Measurements from ENCODE around the gene CNDP1.

CNDP1 gene

DNA sequence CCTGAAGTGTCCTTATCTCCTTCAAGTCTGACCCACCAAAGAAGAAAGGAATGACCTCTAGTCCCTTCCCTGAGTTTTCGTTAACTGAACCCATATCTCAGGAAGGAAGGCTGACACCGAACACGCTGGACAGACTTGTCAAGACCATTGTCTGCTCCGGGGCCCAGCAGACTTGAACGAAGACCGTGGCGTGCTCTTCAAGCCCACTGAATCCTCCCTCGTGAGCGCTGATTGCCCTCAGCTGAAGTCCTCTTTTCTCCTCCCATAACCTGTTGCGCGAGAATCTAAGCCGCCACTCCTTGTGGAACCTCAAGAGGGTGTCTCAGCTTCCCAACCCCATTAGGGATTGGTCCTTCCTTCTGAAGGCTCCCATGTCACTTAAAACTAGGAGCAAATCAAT lies 634 bp upstream of the CNDP1 start:
- no peak for TF ChIP-seq ZNF274 (IDR thresholded peaks at IDR 0.05; ENCODE audit: low read depth, low read length)

DNA sequence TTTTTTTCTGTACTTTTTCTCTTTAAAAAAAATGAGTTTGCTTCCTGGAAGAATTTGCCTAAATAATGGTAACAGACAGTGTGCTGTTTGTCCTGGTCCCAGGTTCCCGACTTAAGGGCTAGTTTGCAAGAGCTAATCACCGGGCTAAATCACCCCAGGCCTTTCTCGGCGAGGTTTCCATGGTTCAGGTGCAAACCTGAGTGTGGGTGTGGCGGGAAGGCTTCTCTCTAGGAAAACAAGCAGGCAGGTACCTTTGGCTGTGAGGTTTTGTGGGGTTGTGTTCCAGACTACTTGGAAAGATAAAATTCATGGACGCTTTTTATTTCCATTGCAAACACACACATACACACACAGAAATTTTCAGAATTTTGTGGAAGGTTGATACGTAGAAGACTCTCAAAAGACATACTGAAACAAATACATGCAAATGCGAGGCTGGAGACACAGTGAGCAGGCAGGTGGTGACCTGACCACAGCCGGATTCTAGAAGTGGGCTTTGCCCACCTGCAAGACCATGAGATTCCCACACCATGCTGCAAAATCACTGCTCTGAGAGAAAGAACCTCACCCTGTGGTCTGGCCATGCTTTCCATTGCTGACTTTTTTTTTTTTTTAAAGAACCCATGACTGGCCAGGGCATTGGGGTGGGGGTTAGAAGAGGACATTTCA lies 815 bp downstream of the CNDP1 start:
- no peak for TF ChIP-seq ZNF274 (IDR thresholded peaks at IDR 0.05; ENCODE audit: low read depth, low read length)
- H3K4me3 ChIP-seq (ENCODE audit: low read length): no peak overlapping the region

More for the DNA sequence above, 634 bp upstream of the CNDP1 start:
- no peak overlapping the region for H3K4me3 ChIP-seq (ENCODE audit: low read length)

DNA sequence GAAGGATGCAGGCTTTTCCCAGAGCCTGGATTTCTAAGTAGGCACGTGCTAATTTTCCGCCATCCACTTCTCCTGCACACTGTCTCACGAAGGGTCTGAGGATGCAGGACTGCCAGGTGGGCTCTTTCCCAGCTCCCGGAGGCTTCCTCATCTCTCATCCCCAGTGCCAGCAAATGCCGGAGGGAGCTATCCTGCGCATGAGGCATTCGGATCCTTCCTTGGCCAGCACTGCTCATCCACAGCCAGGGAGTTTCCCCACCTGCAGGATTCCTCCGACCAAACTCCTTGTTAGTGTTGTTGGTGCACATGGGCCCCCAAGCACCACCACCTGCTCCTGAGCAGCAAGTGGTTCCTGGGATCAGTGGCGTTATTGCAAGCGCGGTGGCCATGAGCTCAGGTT lies 5.0 kb downstream of the CNDP1 start:
- TF ChIP-seq ZNF274 (IDR thresholded peaks at IDR 0.05; ENCODE audit: low read depth, low read length): no peak
- no peak overlapping the region for H3K4me3 ChIP-seq (ENCODE audit: low read length)

DNA sequence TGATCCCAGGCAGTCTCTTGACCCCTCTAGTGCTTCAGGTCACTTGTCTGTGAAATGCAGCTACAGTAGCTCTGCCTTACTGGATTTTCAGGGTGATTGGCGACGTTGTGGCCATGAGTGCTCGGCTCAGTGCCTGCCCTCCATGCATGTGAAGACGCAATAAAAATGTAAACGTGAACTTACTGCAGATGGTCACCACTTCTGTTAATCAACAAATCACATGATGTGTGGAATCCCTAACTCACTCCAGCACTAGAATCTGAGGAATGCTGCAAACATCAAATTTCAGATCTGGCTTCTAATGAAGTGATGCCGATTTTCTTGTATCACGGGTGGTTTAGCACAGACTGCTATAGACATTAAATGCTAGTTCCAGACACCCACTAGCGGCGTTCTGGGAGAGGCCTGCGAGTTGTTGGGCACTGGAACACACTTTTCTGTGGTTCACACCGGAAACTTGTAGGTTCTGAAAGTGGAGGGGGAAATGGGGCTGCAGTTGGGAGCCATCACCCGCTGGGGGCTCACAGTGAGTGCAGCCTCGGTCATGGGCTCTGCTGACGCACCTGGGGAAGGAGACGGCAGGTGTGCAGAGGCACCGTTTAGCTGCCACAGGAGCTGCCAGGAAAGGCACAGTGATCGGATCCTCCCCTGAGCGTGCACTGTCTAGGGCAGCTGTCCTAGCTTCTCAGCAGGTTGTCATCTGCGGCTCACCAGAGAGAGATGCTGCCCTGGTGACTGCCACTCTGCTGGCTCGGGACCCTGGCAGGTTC lies 6.5 kb downstream of the CNDP1 start:
- no peak for TF ChIP-seq ZNF274 (IDR thresholded peaks at IDR 0.05; ENCODE audit: low read depth, low read length)

DNA sequence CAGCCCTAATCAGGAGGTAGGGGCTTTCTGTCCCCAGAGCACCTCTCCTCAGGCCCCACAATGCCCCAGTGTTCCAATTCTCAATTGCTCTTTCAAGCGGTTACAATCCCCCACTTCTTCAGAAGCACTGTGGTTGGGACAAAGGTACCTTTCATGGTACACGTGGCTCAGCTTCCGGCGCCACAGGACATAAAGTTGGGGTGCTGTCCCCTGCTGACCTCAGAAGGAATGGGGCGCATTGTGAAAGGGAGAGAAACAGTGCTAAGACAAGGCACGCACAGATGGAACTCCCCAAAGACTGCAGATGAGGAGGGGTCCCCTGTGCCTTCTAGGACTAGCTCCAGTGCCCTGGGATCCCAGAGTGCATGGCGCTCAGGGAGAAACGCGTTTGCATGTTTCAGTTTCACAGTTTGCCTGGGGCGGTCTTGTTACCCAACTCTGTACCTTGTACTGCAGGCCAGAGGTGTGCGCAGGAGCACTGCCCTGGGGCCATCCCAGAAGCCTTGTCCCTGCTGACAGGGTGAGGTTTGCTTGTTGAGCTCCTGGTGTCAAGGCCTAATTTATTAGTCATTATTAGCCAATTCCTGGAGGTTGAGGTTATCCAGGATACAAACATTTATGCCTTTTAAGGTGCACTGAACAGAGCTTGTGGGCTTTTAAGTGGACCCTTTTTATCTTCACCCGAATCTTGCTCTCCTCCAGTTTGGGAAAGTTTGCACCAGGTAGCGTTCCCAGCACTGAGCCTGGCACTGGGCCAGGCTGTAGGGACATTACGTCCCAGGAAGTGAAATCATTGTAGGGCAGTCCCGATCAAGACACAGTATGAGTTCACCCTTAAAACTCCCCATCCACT lies 7.6 kb downstream of the CNDP1 start:
- no peak for TF ChIP-seq ZNF274 (IDR thresholded peaks at IDR 0.05; ENCODE audit: low read depth, low read length)
- H3K4me3 ChIP-seq (ENCODE audit: low read length): no peak overlapping the region

More for the DNA sequence above, 6.5 kb downstream of the CNDP1 start:
- H3K4me3 ChIP-seq (ENCODE audit: low read length): no peak overlapping the region

DNA sequence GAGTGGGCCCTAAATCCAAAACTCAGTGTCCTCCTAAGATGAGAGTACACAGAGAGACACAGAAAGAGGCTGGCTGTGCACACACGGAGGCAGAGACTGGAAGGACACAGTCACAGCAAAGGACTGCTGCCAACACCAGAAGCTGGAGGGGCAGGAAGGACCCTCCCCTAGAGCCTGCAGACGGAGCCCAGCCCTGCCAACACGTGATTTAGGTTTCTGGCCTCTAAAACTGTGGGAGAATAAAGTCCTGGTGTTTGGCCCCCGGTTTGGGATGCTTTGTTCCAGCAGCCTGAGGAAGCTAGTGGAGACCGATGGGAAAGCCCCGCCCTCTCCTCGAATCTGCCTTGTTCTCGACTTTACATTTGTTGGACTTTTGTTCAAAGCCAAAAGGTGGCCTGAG lies 10.6 kb downstream of the CNDP1 start:
- no peak for TF ChIP-seq ZNF274 (IDR thresholded peaks at IDR 0.05; ENCODE audit: low read depth, low read length)
- no peak overlapping the region for H3K4me3 ChIP-seq (ENCODE audit: low read length)

DNA sequence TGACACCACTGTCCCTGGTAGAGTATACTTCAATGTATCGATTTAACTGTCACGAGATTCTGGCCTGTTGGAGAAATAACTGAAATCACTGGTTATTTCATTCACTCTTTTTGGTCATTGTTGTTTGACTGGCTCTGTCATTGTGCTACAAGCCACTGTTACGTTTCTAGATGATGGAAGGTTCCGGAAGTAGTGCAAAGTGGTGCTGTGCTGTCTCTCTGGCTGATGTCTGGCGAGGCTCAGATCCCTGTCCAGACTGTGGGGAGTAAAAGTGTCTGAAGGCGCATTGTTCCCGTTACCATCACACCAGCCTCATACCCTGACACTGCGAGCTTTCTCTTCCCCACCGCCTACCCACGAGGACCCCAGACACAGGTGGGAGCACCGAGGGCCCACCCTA lies 11.7 kb downstream of the CNDP1 start:
- no peak for TF ChIP-seq ZNF274 (IDR thresholded peaks at IDR 0.05; ENCODE audit: low read depth, low read length)
- no peak overlapping the region for H3K4me3 ChIP-seq (ENCODE audit: low read length)

DNA sequence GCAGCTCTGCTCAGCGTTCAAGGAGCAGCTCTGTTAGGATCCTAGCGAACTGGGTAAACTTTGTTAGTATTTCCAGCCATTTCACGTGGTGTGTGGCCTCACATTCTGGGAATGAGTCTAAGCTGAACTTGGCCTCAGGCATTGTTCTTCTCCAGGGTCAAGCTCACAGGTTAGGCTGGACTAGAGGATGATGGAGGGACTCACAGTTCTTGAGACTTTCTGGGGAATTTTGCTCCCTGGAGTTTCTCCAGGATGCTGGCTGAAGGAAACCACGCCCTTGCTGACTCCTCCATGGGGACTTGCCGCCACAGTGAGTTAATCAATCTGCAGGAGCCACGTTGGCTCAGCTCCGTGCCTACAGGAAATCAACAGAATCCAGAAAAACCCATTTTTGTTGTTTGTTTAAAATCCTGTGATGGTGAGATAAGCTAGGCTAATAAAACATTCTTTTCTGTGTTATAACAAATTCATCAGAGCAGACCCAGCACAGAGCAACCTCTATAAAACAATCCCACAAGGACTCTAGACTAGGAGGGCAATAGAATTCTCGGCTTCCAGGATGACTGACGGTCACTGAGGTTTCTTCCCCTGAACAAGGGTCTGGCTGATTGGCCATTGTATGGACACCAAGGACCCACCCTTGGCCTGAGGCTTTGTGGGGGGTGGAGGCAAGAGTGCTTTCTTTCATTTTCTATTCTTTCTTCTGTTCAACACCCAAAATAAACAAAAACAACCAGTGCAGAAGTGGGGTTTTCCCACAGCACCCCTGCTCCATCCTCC lies 12.6 kb downstream of the CNDP1 start:
- TF ChIP-seq ZNF274 (IDR thresholded peaks at IDR 0.05; ENCODE audit: low read depth, low read length): no peak
- no peak overlapping the region for H3K4me3 ChIP-seq (ENCODE audit: low read length)

DNA sequence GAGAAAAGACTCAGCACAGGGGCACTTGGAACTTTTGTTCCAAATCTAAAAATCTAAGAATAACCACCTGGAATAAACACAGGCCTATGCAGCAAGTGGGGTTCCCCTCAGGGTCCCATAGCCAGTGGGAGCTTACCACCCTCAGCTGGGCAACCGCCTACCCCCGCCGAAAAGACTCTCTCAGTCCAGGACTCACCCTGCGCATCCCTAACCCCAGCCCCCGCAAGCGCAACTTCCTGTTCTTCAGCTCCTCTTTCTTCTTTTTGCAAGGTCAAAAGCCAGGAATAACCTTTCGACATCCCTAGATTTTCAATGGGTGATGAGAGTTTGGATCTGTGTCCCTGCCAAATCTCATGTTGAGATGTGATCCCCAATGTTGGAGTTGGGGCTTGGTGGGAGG lies 13.6 kb downstream of the CNDP1 start:
- no peak for TF ChIP-seq ZNF274 (IDR thresholded peaks at IDR 0.05; ENCODE audit: low read depth, low read length)
- H3K4me3 ChIP-seq (ENCODE audit: low read length): no peak overlapping the region

DNA sequence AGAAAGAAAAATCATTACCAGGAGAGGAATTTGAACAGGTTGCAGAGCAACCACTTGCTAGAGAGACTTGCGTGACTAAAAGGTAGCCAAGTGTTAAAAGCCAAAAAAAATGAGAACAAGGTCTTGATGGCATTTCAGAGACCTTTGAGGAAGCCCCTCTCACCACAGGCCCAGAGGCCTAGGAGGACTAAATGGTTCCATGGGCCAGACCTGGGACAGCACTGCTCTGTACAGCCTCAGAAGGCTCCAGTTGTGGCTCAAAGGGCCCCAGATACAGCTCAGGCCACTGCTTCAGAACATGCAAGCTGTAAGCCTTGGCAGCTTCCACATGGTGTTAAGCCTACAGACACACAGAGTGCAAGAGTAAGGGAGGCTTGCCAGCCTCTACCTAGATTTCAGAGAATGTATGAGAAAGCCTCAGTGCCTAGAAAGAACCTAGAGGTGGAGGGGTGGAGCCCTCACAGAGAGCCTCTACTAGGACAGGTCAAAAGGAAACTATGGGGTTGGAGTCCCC lies 15.3 kb downstream of the CNDP1 start:
- TF ChIP-seq ZNF274 (IDR thresholded peaks at IDR 0.05; ENCODE audit: low read depth, low read length): no peak
- no peak overlapping the region for H3K4me3 ChIP-seq (ENCODE audit: low read length)

DNA sequence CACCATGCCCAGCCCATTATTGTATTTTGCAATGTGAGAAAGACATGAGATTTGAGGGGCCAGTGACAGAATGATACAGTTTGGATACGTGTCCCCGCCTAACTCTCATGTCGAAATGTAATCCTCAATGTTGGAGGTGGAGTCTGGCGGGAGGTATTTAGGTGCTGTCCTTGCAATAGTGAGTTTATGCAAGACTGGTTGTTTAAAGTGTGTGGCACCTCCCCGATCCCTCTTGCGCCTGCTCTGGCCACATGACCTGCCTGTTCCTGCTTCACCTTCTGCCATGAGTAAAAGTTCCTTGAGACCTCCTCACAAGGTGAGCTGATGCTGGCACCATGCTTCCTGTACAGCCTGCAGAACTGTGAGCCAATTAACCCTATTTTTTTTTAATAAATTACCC lies 16.6 kb downstream of the CNDP1 start:
- TF ChIP-seq ZNF274 (IDR thresholded peaks at IDR 0.05; ENCODE audit: low read depth, low read length): no peak

DNA sequence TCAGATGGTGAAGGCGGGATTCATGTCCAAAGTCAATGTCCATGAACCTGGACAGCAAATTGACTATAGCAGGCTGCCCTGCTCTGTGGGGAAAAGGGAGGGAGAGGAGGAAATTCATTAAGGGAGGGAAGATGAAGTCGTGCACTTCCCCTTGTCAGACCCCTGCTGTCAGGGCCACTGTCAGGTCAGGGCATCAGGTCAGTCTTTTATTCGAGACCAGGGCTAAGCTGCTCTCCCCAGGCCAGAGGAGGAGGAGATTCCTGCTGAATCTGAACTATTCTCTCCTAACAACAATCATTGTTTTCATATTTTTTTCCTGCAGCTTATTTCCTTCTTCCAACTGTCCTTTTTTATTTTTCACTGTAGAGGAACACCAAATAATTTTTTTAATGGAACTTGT lies 17.2 kb downstream of the CNDP1 start:
- TF ChIP-seq ZNF274 (IDR thresholded peaks at IDR 0.05; ENCODE audit: low read depth, low read length): no peak
- no peak overlapping the region for H3K4me3 ChIP-seq (ENCODE audit: low read length)

More for the DNA sequence above, 16.6 kb downstream of the CNDP1 start:
- no peak overlapping the region for H3K4me3 ChIP-seq (ENCODE audit: low read length)

DNA sequence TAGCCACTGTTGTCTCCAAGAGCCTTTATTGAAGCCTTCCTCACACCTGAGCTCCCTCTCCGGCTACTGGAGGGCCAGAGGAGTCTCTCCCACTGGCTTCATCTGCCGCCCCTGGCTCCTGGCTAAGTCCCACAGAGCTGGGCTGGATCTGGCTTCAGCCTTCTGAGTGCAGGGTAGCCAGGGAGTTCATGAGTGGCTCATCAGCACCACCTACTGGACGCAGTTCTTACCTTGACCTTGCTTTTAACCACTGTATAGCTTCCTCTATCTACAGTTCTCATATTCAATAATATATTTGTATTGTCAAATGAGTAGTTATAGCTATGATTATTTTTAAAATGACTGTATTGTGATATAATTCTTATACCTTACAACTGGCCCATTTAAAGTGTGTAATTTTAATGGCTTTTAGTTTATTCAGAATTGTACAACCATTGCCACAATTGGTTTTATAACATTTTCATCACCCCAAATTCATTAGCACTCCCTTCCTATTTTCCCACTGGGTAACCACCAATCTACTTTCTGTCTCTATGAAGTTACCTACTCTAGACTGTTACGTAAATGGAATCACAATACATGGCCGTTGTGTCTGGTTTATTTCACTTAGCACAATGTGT lies 17.7 kb downstream of the CNDP1 start:
- H3K4me3 ChIP-seq (ENCODE audit: low read length): no peak overlapping the region
- TF ChIP-seq ZNF274 (IDR thresholded peaks at IDR 0.05; ENCODE audit: low read depth, low read length): no peak

All from GM08714 (cell line).